GM12873 (cell line): ENCODE data around the gene LRRC7.

Experiments used
- CTCF ChIP-seq: IDR thresholded peaks from 2 replicates; pipeline ENCODE4 v1.5.1; 2012; ENCODE audit warnings: low read depth, mild to moderate bottlenecking, moderate library complexity, low read length, control low read depth; ENCODE audit not compliant: insufficient read depth; ENCODE audit errors: missing control alignments

Gene LRRC7

DNA sequence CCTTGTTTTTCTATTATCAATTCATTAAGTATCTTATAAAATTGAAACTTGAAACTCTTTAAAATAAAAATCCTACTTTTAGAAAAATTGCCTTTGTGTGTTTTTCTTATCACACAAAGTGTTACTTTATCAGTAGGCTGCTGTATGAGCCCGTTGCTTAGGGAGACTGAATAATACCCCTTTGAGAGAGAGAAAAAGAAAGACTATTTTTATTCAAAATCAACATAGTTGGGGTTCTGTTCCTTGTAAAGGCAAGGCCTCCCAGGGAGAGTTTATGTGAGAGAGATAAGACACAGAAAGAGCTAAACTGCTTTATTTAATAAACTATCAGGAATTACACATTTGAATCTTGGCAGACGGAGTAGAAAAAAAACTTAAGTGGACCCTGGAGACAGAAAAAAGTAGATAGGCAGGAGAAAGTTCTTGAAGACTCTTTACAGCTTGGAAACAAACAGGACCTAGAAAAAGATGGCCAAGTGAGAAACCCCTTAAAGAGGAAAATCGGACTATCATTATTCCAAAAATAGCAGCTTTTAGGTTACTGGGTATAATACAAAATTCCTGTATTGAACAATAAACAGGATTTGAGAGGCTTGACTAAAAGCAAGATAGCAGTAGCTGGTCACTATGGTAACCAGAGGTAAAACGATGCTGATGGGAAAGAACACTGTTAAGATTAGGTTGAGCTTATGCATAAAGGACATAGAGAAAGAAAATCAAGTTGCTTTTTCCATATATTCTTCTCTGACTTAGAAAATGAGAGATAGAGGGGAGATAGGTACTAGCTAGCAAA is 170.9 kb downstream of the LRRC7 start:
- no peak for TF ChIP-seq CTCF

- no peak for TF ChIP-seq CTCF
Observed at GRCh38 chr1:69739251-69739605, 171.5 kb downstream of the LRRC7 start.

DNA sequence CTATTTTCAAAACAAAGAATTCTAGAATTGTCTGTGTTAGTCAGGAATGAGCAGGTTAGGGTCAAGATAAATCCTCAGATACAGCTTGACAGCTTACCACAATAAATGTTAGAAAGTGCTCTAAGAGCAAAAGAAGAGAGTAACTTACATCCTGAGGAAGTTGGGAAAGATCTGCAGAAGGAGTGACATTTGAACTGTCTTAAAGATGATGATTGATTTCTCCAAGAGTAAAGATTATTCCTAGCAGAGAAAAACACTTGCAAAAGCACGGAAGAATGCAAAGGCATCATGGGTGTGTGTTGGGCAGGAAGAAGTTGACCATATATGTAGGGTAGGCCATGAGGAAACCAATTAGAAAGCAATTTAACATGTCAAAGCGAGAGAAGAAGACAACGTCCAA is 175.4 kb downstream of the LRRC7 start:
- no peak for TF ChIP-seq CTCF

- no peak for TF ChIP-seq CTCF
Observed at GRCh38 chr1:69744381-69744780, 176.7 kb downstream of the LRRC7 start.

- no peak for TF ChIP-seq CTCF
Observed at GRCh38 chr1:69747207-69747606, 179.5 kb downstream of the LRRC7 start.

GRCh38 chr1:69750638-69751037 is 182.9 kb downstream of the LRRC7 start:
- TF ChIP-seq CTCF = no peak

DNA sequence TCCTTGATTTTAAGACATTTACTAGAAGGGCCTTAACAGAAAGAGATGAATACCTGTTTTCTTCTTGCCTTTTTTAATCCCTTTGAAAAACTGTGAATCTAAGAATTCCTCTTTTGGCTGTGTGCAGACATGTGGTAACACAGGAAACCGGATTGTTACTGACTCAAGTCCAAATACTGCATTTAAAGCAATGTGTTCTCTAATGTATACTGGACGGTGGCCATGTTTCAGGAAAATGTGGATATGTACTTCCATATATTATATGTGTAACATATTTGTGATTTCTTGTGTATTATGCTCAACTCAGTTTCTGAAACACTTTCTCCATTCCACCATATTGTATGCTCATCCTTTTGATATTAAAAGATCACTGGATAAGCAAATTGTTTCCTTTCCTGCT is 185.1 kb downstream of the LRRC7 start:
- TF ChIP-seq CTCF = no peak
